Measurements from ENCODE around the gene TRIM8.

DNA sequence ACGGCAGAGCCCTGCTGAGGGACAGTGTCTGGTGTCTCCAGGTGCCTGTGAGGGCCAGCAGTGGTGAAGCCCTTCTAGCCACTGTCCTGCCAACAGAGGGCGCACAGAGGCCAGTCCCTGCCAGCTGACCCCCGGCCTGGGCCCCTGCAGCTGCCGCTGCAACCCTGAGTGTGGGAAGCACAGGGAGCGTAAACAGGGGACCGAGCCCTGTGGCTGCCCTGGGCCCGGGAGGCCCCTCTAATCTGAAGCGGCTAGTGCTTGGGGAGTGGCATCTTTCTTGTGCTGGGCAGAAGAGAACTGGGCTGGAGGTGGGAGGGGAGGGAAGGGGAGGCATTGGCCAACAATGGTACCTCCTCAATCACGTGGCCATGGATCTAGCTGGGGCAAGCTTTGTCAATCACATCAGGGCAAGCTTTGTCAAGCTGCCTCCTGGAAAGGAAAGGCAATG, 34.6 kb downstream of the TRIM8 start:
- TF ChIP-seq, protein P1, sequence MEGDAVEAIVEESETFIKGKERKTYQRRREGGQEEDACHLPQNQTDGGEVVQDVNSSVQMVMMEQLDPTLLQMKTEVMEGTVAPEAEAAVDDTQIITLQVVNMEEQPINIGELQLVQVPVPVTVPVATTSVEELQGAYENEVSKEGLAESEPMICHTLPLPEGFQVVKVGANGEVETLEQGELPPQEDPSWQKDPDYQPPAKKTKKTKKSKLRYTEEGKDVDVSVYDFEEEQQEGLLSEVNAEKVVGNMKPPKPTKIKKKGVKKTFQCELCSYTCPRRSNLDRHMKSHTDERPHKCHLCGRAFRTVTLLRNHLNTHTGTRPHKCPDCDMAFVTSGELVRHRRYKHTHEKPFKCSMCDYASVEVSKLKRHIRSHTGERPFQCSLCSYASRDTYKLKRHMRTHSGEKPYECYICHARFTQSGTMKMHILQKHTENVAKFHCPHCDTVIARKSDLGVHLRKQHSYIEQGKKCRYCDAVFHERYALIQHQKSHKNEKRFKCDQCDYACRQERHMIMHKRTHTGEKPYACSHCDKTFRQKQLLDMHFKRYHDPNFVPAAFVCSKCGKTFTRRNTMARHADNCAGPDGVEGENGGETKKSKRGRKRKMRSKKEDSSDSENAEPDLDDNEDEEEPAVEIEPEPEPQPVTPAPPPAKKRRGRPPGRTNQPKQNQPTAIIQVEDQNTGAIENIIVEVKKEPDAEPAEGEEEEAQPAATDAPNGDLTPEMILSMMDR (IDR thresholded peaks at IDR 0.05; ENCODE audit: control extremely low read depth in 1 of 3, insufficient read depth in 1 of 3, low read depth in 1 of 3, low read length in 3 of 3), result peak; percentile 86 to 95 (median 94)
- TF ChIP-seq TAF1 (IDR thresholded peaks at IDR 0.05; ENCODE audit: low read depth, low read length), result peak; percentile 59
- no peak for TF ChIP-seq POLR2AphosphoS5 (IDR thresholded peaks at IDR 0.05; ENCODE audit: low read depth, low read length)
- no peak for TF ChIP-seq ZNF274 (IDR thresholded peaks at IDR 0.05; ENCODE audit: borderline replicate concordance, extremely low read depth, low read length)
- peak; percentile 52; the same call in 1 of the 2 replicates for TF ChIP-seq YY1 (IDR thresholded peaks at IDR 0.05; ENCODE audit: low read depth, low read length)
- TF ChIP-seq SIX5 (IDR thresholded peaks at IDR 0.05; ENCODE audit: low read depth, low read length), result no peak
- no peak for TF ChIP-seq EZH2 (IDR thresholded peaks at IDR 0.05; ENCODE audit: low read depth, low read length, severe bottlenecking)
- TF ChIP-seq SIN3A (conservative IDR thresholded peaks at IDR 0.05 in 1 of 2, IDR thresholded peaks at IDR 0.05 in 1 of 2; ENCODE audit: low read depth in 1 of 2, low read length in 2 of 2), result peak in 1 of 2 experiments; percentile 62; a peak in 1 of 4 replicates
